Stomach (tissue), 9 donors: ENCODE results near the gene ADRA2A. TPM values are rescaled to one million over a fixed set of nuclear protein-coding genes. Genes with fewer than 3 reads are reported as not detected.

Source experiments
- DNase-seq, 2 donors: peaks; one replicate each; pipeline versions ENCODE4 v3.0.0 to v3.0.0-alpha.2; 2013 to 2019
- H3K27ac ChIP-seq, 5 donors: fragments of 200-600 bp in 4 of 5; sonication (generic) in 4 of 5; one replicate each; pipeline ENCODE4 v1.5.1; 2013 to 2019; ENCODE audit warnings: mild to moderate bottlenecking in 1 of 5, moderate library complexity in 1 of 5
- H3K27me3 ChIP-seq, 3 donors: fragments of 200-600 bp; sonication (generic); one replicate each; pipeline ENCODE4 v1.5.1; 2017 to 2019; ENCODE audit warnings: mixed run types in 1 of 3
- H3K36me3 ChIP-seq, 4 donors: fragments of 200-600 bp; sonication (generic); 1 replicate in 3 of 4; 2 replicates in 1 of 4; pipeline ENCODE4 v1.5.1; 2016 to 2019
- H3K4me1 ChIP-seq, 4 donors: fragments of 200-600 bp; sonication (generic); one replicate each; pipeline ENCODE4 v1.5.1; 2016 to 2019
- H3K4me3 ChIP-seq, 4 donors: fragments of 200-600 bp; sonication (generic) in 3 of 4; one replicate each; pipeline ENCODE4 v1.5.1; 2016 to 2019; ENCODE audit warnings: mild to moderate bottlenecking in 1 of 4
- H3K9me3 ChIP-seq, 4 donors: fragments of 200-600 bp; sonication (generic); one replicate each; pipeline ENCODE4 v1.5.1; 2016 to 2019
- CTCF ChIP-seq, 7 experiments: fragments of 450-650 bp in 4 of 7; fragments of 200-600 bp in 3 of 7; sonication (generic) in 3 of 7; IDR thresholded peaks; one replicate each; pipeline ENCODE4 v1.5.1; 2016 to 2019; ENCODE audit warnings: antibody characterized with exemption in 7 of 7, control low read depth in 2 of 7, mild to moderate bottlenecking in 1 of 7
- EP300 ChIP-seq: sonication (generic); formaldehyde crosslinking; IDR thresholded peaks from one replicate; pipeline ENCODE4 v1.6.1; 2017; ENCODE audit warnings: antibody characterized with exemption
- POLR2A ChIP-seq, 4 donors: fragments of 450-650 bp; IDR thresholded peaks; one replicate each; pipeline ENCODE4 v1.6.1; 2016; ENCODE audit warnings: antibody characterized with exemption in 4 of 4, control low read depth in 2 of 4, mild to moderate bottlenecking in 1 of 4, moderate library complexity in 1 of 4
- POLR2AphosphoS5 ChIP-seq, 3 donors: sonication (generic); formaldehyde crosslinking; IDR thresholded peaks; one replicate each; pipeline ENCODE4 v1.6.1; 2016; ENCODE audit warnings: antibody characterized with exemption in 3 of 3
- WGBS, 5 donors: extraction: QIAGEN DNeasy Blood & Tissue Kit in 3 of 5; methylation state at CpG; one replicate each; pipeline versions ENCODE4 v1.1.5 to v1.1.7; 2013 to 2018; 5-methylcytosine and 5-hydroxymethylcytosine counted together
- intact Hi-C: fragments of 100-400 bp; cut with DNase I; formaldehyde crosslinking; loops from one replicate; pipeline ENCODE4 v1.15.1; 2023; ENCODE audit warnings: low total_unique reads
- polyA plus RNA-seq, 3 donors: library from polyadenylated mRNA; stranded (reverse); fragments of 200-250 nt; gene quantifications; one replicate each; pipeline ENCODE4 v1.2.3, GENCODE V29; 2013
- total RNA-seq, 5 donors: library from RNA; depleted of rRNA; stranded (reverse); fragments of >200 nt; gene quantifications; one replicate each; pipeline versions ENCODE4 v1.1.0 to v1.2.3, GENCODE V29; 2014 to 2016
- donor health status: healthy with polysubstance abuse.
- donor health status: Bipolar disorder and iron deficiency.
- donor health status: healthy.

ADRA2A gene
- total and polyA plus RNA-seq, 8 donors: 0.25 to 4.9 (median 0.65) TPM; not detected in 1

GRCh38 chr10:111087968-111088505 is 11.2 kb downstream of the ADRA2A start:
- intact Hi-C loops: no loop called here
- no peaks in the 10 kb centered on the region for H3K4me1 ChIP-seq
- no peak overlapping the region for H3K27ac ChIP-seq
- no peak for DNase-seq
- H3K36me3 ChIP-seq: no peaks in the 10 kb centered on the region
- 87 to 98% (median 90%) methylated on average over 4 of the region's 4 CpGs for WGBS, 5 donors
- peaks cover 0 to 6% (median 0%) of the 10 kb centered on the region in 3 donors for H3K27me3 ChIP-seq
- TF ChIP-seq CTCF (IDR thresholded peaks at IDR 0.05): no peak
- TF ChIP-seq POLR2AphosphoS5 (IDR thresholded peaks at IDR 0.05): no peak
- TF ChIP-seq EP300: no peak
- no peak for TF ChIP-seq POLR2A (IDR thresholded peaks at IDR 0.05)
- no peak overlapping the region for H3K4me3 ChIP-seq
- no peaks in the 10 kb centered on the region for H3K9me3 ChIP-seq

GRCh38 chr10:111089293-111089692 is 12.5 kb downstream of the ADRA2A start:
- Histone ChIP-seq H3K4me1 (no peaks in the 10 kb centered on the region), H3K36me3 (no peaks in the 10 kb centered on the region), H3K27me3 (peaks cover 0 to 6% (median 0%) of the 10 kb centered on the region in 3 donors), H3K27ac (no peak overlapping the region), H3K9me3 (no peaks in the 10 kb centered on the region), H3K4me3 (no peak overlapping the region)
- 95 to 96% (median 95%) methylated on average over 3 of the region's 3 CpGs for WGBS, 5 donors
- DNase-seq: no peak
- intact Hi-C loops: no loop called here
- TF ChIP-seq POLR2A (IDR thresholded peaks at IDR 0.05): no peak
- TF ChIP-seq POLR2AphosphoS5 (IDR thresholded peaks at IDR 0.05): no peak
- TF ChIP-seq CTCF (IDR thresholded peaks at IDR 0.05): no peak
- TF ChIP-seq EP300: no peak

GRCh38 chr10:111091833-111092232 is 15.0 kb downstream of the ADRA2A start:
- no peak for DNase-seq
- no peak overlapping the region for H3K27ac ChIP-seq
- intact Hi-C loops: no loop called here
- no peak overlapping the region for H3K4me3 ChIP-seq
- H3K9me3 ChIP-seq: no peaks in the 10 kb centered on the region
- H3K4me1 ChIP-seq: no peaks in the 10 kb centered on the region
- no peaks in the 10 kb centered on the region for H3K27me3 ChIP-seq
- TF ChIP-seq CTCF (IDR thresholded peaks at IDR 0.05) (no peak), POLR2A (IDR thresholded peaks at IDR 0.05) (no peak), POLR2AphosphoS5 (IDR thresholded peaks at IDR 0.05) (no peak), EP300 (no peak)
- H3K36me3 ChIP-seq: no peaks in the 10 kb centered on the region
- 78 to 92% (median 90%) methylated on average over 7 of the region's 7 CpGs for WGBS, 5 donors

GRCh38 chr10:111093741-111094380 is 17.0 kb downstream of the ADRA2A start:
- no peak overlapping the region for H3K27ac ChIP-seq
- no peak for TF ChIP-seq POLR2AphosphoS5 (IDR thresholded peaks at IDR 0.05)
- TF ChIP-seq CTCF (IDR thresholded peaks at IDR 0.05): no peak
- TF ChIP-seq EP300: no peak
- no peak for TF ChIP-seq POLR2A (IDR thresholded peaks at IDR 0.05)
- no peaks in the 10 kb centered on the region for H3K4me1 ChIP-seq
- no peaks in the 10 kb centered on the region for H3K9me3 ChIP-seq
- H3K4me3 ChIP-seq: no peak overlapping the region
- H3K27me3 ChIP-seq: peaks cover 0 to 14% (median 0%) of the 10 kb centered on the region in 3 donors
- intact Hi-C loops: no loop called here
- no peaks in the 10 kb centered on the region for H3K36me3 ChIP-seq
- no peak for DNase-seq
- 73 to 88% (median 86%) methylated on average over 3 of the region's 3 CpGs for WGBS, 5 donors
